SK-N-SH (cell line): ENCODE data around the gene DEFB125.

Experiments
- EP300 ChIP-seq, 2 experiments: IDR thresholded peaks; 2 replicates each; pipeline versions ENCODE4 v1.4.0 to v1.6.1; 2012; ENCODE audit warnings: borderline replicate concordance in 1 of 2, low read depth in 1 of 2, low read length in 1 of 2
- FOXM1 ChIP-seq: IDR thresholded peaks from 2 replicates; pipeline ENCODE4 v1.4.0; 2012; ENCODE audit warnings: low read depth, mild to moderate bottlenecking
- JUND ChIP-seq: IDR thresholded peaks from 2 replicates; pipeline ENCODE4 v1.4.0; 2012
- NRF1 ChIP-seq: IDR thresholded peaks from 2 replicates; pipeline ENCODE4 v1.6.1; 2012; ENCODE audit warnings: low read depth, mild to moderate bottlenecking, low read length
- POLR2AphosphoS5 ChIP-seq: IDR thresholded peaks from 2 replicates; pipeline ENCODE4 v1.6.1; 2012; ENCODE audit warnings: low read depth, low read length
- RAD21 ChIP-seq: IDR thresholded peaks from 2 replicates; pipeline ENCODE4 v1.6.1; 2012; ENCODE audit warnings: mild to moderate bottlenecking, low read length
- RFX5 ChIP-seq: IDR thresholded peaks from 2 replicates; pipeline ENCODE4 v1.6.1; 2012; ENCODE audit warnings: mild to moderate bottlenecking, improper control_type of control experiment, low read length
- TAF1 ChIP-seq: IDR thresholded peaks from 2 replicates; pipeline ENCODE4 v1.6.1; 2012; ENCODE audit warnings: low read depth, mild to moderate bottlenecking, low read length, moderate library complexity, borderline replicate concordance
- TF ChIP-seq, protein P1 (sequence below): fragments of 200-600 bp; sonication (generic); IDR thresholded peaks from 2 replicates; pipeline ENCODE4 v1.6.1; 2017; ENCODE audit warnings: antibody characterized with exemption, mild to moderate bottlenecking, moderate library complexity
- TF ChIP-seq, protein P2 (sequence below): fragments of 150-350 bp; IDR thresholded peaks from 2 replicates; pipeline ENCODE4 v1.6.1; 2016; ENCODE audit warnings: mild to moderate bottlenecking, low read depth, low read length

DNA sequence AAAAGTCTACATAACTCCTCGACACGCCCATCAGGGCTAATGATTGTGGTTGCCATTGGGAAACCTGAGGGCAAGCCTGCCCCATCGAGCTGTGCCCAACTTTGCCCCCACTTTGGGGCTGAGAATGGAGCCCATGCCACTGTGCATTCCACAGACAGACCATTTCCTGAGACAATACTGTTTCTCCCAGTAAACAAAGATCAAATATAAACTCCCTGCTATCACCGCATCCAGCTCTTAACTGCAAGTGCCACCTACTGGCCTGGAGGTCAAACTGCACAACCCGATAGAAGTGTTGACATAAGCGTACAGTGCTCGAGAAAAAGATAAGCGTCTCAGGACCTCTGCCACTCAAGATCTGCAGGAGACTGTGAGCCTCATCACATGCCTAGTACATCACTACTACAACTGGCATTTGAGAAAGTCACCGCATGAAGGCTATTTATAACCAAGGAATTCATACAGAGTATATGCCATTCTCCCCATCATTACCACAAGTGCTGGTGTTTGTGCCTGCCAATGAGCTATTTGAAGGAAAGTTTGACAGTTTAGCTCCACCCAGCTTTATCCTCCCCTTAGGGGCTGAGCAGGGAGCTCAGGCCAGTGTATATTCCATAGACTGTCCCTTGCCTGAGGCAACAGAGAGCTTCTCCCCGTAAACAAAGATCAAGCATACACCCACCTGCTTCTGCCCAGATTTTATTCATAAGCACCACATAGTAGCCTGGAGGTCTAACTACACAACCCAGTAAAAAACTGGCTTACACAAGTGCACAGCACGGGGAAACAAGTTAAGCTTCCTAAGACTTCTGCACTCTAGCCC is 50.4 kb downstream of the DEFB125 start:
- no peak for TF ChIP-seq JUND
- TF ChIP-seq, protein P1, sequence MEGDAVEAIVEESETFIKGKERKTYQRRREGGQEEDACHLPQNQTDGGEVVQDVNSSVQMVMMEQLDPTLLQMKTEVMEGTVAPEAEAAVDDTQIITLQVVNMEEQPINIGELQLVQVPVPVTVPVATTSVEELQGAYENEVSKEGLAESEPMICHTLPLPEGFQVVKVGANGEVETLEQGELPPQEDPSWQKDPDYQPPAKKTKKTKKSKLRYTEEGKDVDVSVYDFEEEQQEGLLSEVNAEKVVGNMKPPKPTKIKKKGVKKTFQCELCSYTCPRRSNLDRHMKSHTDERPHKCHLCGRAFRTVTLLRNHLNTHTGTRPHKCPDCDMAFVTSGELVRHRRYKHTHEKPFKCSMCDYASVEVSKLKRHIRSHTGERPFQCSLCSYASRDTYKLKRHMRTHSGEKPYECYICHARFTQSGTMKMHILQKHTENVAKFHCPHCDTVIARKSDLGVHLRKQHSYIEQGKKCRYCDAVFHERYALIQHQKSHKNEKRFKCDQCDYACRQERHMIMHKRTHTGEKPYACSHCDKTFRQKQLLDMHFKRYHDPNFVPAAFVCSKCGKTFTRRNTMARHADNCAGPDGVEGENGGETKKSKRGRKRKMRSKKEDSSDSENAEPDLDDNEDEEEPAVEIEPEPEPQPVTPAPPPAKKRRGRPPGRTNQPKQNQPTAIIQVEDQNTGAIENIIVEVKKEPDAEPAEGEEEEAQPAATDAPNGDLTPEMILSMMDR, result peak; percentile 66
- TF ChIP-seq RAD21, result peak; percentile 20
- TF ChIP-seq RFX5, result no peak
- no peak for TF ChIP-seq TAF1
- no peak for TF ChIP-seq FOXM1
- no peak for TF ChIP-seq EP300 (IDR thresholded peaks at IDR 0.05; ENCODE audit: borderline replicate concordance in 1 of 2, low read depth in 1 of 2, low read length in 1 of 2)
- TF ChIP-seq NRF1, result no peak
- TF ChIP-seq, protein P2, sequence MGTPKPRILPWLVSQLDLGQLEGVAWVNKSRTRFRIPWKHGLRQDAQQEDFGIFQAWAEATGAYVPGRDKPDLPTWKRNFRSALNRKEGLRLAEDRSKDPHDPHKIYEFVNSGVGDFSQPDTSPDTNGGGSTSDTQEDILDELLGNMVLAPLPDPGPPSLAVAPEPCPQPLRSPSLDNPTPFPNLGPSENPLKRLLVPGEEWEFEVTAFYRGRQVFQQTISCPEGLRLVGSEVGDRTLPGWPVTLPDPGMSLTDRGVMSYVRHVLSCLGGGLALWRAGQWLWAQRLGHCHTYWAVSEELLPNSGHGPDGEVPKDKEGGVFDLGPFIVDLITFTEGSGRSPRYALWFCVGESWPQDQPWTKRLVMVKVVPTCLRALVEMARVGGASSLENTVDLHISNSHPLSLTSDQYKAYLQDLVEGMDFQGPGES, result no peak
- TF ChIP-seq POLR2AphosphoS5, result no peak
